GM20000 (cell line): Measurements from ENCODE around the gene ARGLU1.

ENCODE experiments used
- DNase-seq: peaks from one replicate; pipeline ENCODE4 v3.0.0; 2012; ENCODE audit warnings: low spot score
- TF ChIP-seq, protein P1 (sequence below): IDR thresholded peaks from 2 replicates; pipeline ENCODE4 v1.5.1; 2012; ENCODE audit warnings: mild to moderate bottlenecking, control low read depth; ENCODE audit errors: extremely low read depth, missing control alignments

Gene ARGLU1

DNA sequence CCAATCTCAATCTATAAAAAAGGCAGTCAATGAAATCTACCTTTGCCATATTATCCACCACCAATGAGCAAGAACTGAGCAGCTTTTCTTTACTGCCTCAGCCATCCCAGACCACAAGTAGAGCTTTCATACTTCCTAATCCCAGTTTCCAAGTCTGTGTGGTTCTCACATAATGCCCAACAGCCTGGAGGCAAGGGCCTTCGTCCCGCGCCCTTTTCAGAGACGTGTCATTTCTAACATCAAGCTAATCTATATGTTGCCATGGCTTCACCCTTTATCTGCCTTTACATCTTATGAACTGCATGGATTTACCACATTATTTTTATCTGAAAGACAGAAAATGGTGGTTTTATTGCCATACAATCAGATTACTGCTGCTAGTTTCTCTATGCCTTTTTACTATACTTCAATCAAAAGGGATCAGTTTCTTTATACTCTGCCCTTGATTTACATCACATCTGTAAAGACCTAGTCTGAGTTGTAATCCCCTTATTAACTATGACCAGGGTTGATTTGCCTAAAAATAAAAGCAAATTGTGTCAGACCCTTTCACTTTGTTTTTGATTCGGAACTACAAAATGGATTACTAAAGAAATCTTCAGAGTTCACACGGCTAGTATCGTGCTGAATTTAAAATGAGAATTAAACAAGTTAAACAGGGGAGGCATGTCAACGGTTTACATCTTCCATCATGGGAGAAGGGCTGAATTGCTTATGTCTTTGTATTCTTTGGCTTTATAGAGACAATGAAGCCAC is 38.3 kb downstream of the ARGLU1 start:
- TF ChIP-seq, protein P1, sequence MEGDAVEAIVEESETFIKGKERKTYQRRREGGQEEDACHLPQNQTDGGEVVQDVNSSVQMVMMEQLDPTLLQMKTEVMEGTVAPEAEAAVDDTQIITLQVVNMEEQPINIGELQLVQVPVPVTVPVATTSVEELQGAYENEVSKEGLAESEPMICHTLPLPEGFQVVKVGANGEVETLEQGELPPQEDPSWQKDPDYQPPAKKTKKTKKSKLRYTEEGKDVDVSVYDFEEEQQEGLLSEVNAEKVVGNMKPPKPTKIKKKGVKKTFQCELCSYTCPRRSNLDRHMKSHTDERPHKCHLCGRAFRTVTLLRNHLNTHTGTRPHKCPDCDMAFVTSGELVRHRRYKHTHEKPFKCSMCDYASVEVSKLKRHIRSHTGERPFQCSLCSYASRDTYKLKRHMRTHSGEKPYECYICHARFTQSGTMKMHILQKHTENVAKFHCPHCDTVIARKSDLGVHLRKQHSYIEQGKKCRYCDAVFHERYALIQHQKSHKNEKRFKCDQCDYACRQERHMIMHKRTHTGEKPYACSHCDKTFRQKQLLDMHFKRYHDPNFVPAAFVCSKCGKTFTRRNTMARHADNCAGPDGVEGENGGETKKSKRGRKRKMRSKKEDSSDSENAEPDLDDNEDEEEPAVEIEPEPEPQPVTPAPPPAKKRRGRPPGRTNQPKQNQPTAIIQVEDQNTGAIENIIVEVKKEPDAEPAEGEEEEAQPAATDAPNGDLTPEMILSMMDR, result no peak
- DNase-seq, result no peak

DNA sequence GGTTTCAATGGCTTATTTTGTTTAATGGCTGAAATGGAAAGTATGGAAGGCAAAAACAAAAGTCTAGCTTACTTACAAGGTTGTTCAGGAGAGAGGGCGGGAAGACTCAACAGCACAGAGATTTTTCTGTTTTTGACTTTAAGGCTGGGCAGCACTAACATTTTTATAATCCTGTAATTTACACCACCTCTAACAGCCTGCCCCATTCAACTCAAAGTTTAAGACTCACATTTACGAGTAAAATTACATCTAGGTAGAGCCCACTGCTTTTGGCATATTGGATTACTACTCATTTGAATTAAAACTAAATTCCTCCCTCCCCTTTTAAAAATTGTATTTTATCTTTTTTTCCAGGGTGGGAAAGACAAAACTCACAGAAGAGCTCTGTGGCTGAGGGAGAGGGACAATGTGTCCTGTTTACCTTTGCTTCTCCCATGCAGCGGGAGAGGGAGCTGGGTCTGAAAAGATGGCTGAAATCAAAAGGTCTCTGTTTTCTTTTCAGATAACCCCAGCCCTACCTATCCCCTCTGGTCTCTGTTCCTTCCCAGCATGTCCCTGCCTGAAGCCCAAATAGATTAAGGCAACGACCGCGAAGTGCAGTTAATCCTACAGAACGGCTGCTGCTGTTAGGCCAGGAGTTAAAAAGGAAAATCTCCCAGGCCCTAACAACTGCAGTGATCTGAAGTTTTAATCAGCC is 39.1 kb downstream of the ARGLU1 start:
- no peak for DNase-seq
- TF ChIP-seq, protein P1, result no peak

DNA sequence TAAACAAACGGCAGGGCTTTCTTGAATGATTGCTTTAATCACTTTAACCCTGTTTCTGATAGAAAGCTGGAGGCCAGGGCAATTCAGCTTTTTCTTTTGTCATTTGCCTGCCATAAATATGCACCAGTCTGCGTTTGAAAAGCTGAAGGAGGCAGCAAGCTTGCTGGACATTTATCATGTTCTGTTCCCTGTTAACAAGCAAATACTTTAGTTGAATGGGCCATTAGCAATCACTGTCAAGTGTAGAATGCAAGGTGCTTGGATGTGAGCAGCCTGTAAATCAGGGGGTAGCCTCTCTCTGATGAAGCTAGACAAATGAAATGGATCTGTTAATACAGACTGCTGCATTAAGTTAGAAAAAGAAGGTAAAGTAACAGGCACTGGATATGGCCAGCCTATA is 40.1 kb downstream of the ARGLU1 start:
- TF ChIP-seq, protein P1, result no peak

DNA sequence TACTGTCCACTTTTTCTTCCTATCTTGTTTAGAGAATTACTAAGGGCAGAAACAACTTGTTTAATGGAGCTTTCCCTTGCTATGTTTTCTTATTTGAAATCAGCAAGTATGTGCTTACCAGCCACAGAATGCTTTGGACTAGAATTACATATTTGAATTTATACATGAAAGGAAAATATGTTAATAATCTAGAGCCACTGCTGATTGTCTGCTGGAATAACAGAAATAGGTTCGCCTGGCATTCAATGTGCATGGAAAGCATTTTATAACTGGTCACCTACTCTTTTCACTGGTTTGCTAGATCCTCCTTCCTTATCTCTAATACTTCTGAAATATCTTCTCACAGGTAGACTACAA is 40.5 kb downstream of the ARGLU1 start:
- no peak for DNase-seq
- TF ChIP-seq, protein P1, result no peak

More for the DNA sequence above, 40.1 kb downstream of the ARGLU1 start:
- no peak for DNase-seq

DNA sequence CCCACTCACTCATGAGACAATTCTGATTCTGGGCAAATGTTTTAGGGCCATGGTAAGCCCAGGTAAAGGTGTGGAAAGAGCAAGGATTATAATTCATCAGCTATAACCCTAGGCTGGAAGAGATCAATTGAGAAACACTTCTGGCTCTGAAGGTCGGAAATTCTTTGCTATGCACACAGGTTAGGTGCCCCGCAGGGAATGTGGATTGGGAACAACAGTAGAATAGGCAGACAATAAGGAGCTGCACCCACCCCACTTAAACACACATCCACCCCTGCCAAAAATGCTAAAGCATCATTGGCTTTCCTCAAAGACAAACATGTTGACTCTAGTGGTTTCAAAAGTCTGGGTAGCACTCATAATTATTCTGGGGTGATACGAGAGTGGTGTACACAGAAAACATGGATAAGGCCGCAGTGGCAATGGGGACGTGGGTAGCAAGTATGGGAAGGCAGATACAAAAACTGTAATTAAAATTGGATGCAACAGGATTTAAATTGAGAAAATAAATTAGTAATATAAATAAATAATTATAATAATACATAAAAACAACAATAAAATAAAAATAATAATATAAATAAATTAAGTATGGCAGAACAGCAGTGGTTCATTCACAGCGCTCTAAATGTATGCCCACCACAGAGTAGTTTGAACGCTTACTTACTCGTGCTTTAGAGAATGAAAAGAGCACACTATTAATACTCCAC is 41.0 kb downstream of the ARGLU1 start:
- DNase-seq, result no peak
- TF ChIP-seq, protein P1, result no peak

DNA sequence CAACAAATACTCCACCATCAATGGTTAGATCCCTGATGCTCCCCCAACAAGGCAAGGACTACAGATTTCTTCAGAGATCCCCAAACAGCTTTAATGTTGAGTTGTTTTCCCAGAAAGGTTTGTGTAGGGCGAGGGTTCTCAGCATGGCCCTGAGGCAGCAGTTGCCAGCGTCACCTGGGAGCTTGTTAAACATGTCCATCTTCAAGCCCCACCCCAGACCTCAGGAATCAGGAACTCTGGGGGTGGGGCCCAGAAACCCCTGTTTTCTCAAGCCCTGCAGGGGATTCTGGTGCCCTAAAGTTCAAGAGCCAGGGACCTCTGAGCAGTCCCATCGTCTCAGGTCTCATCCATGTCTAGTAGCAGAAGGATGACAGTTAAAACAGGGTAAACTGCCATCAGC is 42.1 kb downstream of the ARGLU1 start:
- TF ChIP-seq, protein P1, result no peak
- DNase-seq, result no peak

DNA sequence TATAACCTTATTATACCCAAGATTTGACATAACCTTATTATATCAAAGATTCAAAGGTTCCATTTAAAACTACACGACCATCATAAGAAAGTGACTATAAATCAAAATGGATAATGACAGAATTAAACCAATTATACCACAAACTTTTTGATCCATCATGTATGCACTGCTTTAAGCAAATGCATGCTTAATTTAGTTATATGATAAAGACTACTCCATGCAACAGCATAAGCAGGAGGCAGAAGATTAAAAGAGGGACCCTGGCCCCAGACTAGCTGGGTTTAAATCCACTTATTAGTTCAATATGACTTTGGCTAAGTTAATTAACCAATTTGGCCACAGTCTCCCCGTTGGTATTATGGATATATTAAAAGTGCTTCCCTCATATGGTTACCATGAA is 43.8 kb downstream of the ARGLU1 start:
- DNase-seq, result no peak
- TF ChIP-seq, protein P1, result no peak
